Nephron (organoid): ENCODE data around the gene CADPS.

ENCODE experiments used
- H3K27ac Mint-ChIP-seq, 3 experiments: 2 replicates each; pipeline ENCODE4 v1.8.0; 2020; ENCODE audit warnings: mixed read lengths in 3 of 3, mild to moderate bottlenecking in 2 of 3, moderate library complexity in 1 of 3
- H3K27me3 Mint-ChIP-seq: 2 replicates; pipeline ENCODE4 v1.8.0; 2021; ENCODE audit warnings: low read depth, mild to moderate bottlenecking, moderate library complexity, mixed read lengths
- H3K36me3 Mint-ChIP-seq: 2 replicates; pipeline ENCODE4 v1.8.0; 2020; ENCODE audit warnings: low read depth, mixed read lengths
- H3K4me1 Mint-ChIP-seq: 2 replicates; pipeline ENCODE4 v1.8.0; 2020; ENCODE audit warnings: mixed read lengths
- H3K4me3 Mint-ChIP-seq, 3 experiments: 2 replicates each; pipeline ENCODE4 v1.8.0; 2020; ENCODE audit warnings: mild to moderate bottlenecking in 3 of 3, mixed read lengths in 3 of 3, moderate library complexity in 2 of 3
- H3K9me3 Mint-ChIP-seq: 2 replicates; pipeline ENCODE4 v1.8.0; 2020; ENCODE audit warnings: mixed read lengths
- TF ChIP-seq, protein P1 (sequence below), 3 experiments: fragments of 200-600 bp; sonication (generic); IDR thresholded peaks; one replicate each; pipeline ENCODE4 v1.5.0; 2021; ENCODE audit warnings: antibody characterized with exemption in 3 of 3; ENCODE audit not compliant: unreplicated experiment in 3 of 3

CADPS gene

GRCh38 chr3:62892951-62893350 is 17.7 kb upstream of the CADPS start:
- TF ChIP-seq, protein P1, sequence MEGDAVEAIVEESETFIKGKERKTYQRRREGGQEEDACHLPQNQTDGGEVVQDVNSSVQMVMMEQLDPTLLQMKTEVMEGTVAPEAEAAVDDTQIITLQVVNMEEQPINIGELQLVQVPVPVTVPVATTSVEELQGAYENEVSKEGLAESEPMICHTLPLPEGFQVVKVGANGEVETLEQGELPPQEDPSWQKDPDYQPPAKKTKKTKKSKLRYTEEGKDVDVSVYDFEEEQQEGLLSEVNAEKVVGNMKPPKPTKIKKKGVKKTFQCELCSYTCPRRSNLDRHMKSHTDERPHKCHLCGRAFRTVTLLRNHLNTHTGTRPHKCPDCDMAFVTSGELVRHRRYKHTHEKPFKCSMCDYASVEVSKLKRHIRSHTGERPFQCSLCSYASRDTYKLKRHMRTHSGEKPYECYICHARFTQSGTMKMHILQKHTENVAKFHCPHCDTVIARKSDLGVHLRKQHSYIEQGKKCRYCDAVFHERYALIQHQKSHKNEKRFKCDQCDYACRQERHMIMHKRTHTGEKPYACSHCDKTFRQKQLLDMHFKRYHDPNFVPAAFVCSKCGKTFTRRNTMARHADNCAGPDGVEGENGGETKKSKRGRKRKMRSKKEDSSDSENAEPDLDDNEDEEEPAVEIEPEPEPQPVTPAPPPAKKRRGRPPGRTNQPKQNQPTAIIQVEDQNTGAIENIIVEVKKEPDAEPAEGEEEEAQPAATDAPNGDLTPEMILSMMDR (IDR thresholded peaks at IDR 0.05; ENCODE audit: unreplicated experiment in 3 of 3): no peak
- Mint-ChIP-seq H3K9me3 (no peaks in the 10 kb centered on the region), H3K4me1 (no peaks in the 10 kb centered on the region), H3K27me3 (peaks cover 3% of the 10 kb centered on the region), H3K4me3 (no peak overlapping the region), H3K27ac (no peak overlapping the region), H3K36me3 (no peaks in the 10 kb centered on the region)

DNA sequence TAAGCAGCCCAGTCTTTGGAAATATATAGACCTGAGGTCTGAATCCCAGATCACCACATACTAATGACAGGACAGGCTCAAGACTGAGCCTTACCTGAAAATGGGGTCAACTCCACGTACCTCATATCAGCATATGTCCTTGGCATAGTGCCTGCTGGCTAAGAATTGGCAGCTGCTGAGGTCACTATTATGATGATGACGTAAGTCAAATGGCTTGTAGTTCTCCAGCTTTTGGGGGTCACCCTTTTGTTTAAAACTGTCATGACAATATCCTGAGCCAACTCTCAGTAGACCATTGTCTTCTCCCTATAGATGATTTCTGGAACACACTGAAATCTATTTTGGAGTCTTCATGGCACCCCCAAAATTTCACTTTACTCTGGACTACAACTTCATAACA is 16.8 kb upstream of the CADPS start:
- TF ChIP-seq, protein P1 (IDR thresholded peaks at IDR 0.05; ENCODE audit: unreplicated experiment in 3 of 3): no peak
- H3K27ac Mint-ChIP-seq: no peak overlapping the region
- no peaks in the 10 kb centered on the region for H3K36me3 Mint-ChIP-seq

GRCh38 chr3:62888778-62889177 is 13.6 kb upstream of the CADPS start:
- TF ChIP-seq, protein P1 (IDR thresholded peaks at IDR 0.05; ENCODE audit: unreplicated experiment in 3 of 3): no peak
- no peaks in the 10 kb centered on the region for H3K4me1 Mint-ChIP-seq
- H3K27ac Mint-ChIP-seq: no peak overlapping the region
- H3K36me3 Mint-ChIP-seq: no peaks in the 10 kb centered on the region
- H3K9me3 Mint-ChIP-seq: no peaks in the 10 kb centered on the region
- H3K27me3 Mint-ChIP-seq: peaks cover 18% of the 10 kb centered on the region
- H3K4me3 Mint-ChIP-seq: no peak overlapping the region

More for the DNA sequence above, 16.8 kb upstream of the CADPS start:
- Mint-ChIP-seq H3K4me3 (no peak overlapping the region), H3K9me3 (no peaks in the 10 kb centered on the region), H3K27me3 (peaks cover 7% of the 10 kb centered on the region), H3K4me1 (no peaks in the 10 kb centered on the region)

- no peaks in the 10 kb centered on the region for H3K9me3 Mint-ChIP-seq
- no peaks in the 10 kb centered on the region for H3K4me1 Mint-ChIP-seq
- TF ChIP-seq, protein P1 (IDR thresholded peaks at IDR 0.05; ENCODE audit: unreplicated experiment in 3 of 3): no peak
- no peak overlapping the region for H3K4me3 Mint-ChIP-seq
- no peak overlapping the region for H3K27ac Mint-ChIP-seq
- no peaks in the 10 kb centered on the region for H3K36me3 Mint-ChIP-seq
- H3K27me3 Mint-ChIP-seq: peaks cover 23% of the 10 kb centered on the region
Observed at GRCh38 chr3:62888180-62888579, 13.0 kb upstream of the CADPS start.

- Mint-ChIP-seq H3K27me3 (peaks cover 32% of the 10 kb centered on the region), H3K4me3 (no peak overlapping the region), H3K4me1 (no peaks in the 10 kb centered on the region), H3K36me3 (no peaks in the 10 kb centered on the region), H3K27ac (no peak overlapping the region), H3K9me3 (no peaks in the 10 kb centered on the region)
- TF ChIP-seq, protein P1 (IDR thresholded peaks at IDR 0.05; ENCODE audit: unreplicated experiment in 3 of 3): no peak
Observed at GRCh38 chr3:62885136-62885535, 9.9 kb upstream of the CADPS start.

GRCh38 chr3:62884096-62884870 is 9.1 kb upstream of the CADPS start:
- Mint-ChIP-seq H3K36me3 (no peaks in the 10 kb centered on the region), H3K4me1 (no peaks in the 10 kb centered on the region), H3K27me3 (peaks cover 37% of the 10 kb centered on the region), H3K9me3 (no peaks in the 10 kb centered on the region), H3K27ac (no peak overlapping the region), H3K4me3 (no peak overlapping the region)
- TF ChIP-seq, protein P1 (IDR thresholded peaks at IDR 0.05; ENCODE audit: unreplicated experiment in 3 of 3): no peak
